Esophagus muscularis mucosa (tissue), 2 donors: ENCODE results near the gene IGSF21.

ENCODE experiments used
- EP300 ChIP-seq: sonication (generic); formaldehyde crosslinking; IDR thresholded peaks from one replicate; pipeline ENCODE4 v1.6.1; 2017; ENCODE audit warnings: antibody characterized with exemption
- POLR2A ChIP-seq: fragments of 450-650 bp; IDR thresholded peaks from one replicate; pipeline ENCODE4 v1.6.1; 2017; ENCODE audit warnings: antibody characterized with exemption, moderate library complexity, mild to moderate bottlenecking, low read depth

- TF ChIP-seq POLR2A (no peak), EP300 (no peak)
Measured at GRCh38 chr1:18157968-18158367, 50.4 kb downstream of the IGSF21 start.
